GM19395 (cell line): ENCODE results near the gene SALL4.
"Not testable (repeated sequence)": the region's sequence is repeated elsewhere in the genome, so short reads cannot be mapped to it uniquely, and the experiment has no call there.

Experiments
- ATAC-seq: cut with Tn5 transposase; IDR thresholded peaks from one replicate; pipeline ENCODE4 v1.9.1; 2021; ENCODE audit warnings: mild to moderate bottlenecking, moderate library complexity; ENCODE audit not compliant: unreplicated experiment

The SALL4 gene

DNA sequence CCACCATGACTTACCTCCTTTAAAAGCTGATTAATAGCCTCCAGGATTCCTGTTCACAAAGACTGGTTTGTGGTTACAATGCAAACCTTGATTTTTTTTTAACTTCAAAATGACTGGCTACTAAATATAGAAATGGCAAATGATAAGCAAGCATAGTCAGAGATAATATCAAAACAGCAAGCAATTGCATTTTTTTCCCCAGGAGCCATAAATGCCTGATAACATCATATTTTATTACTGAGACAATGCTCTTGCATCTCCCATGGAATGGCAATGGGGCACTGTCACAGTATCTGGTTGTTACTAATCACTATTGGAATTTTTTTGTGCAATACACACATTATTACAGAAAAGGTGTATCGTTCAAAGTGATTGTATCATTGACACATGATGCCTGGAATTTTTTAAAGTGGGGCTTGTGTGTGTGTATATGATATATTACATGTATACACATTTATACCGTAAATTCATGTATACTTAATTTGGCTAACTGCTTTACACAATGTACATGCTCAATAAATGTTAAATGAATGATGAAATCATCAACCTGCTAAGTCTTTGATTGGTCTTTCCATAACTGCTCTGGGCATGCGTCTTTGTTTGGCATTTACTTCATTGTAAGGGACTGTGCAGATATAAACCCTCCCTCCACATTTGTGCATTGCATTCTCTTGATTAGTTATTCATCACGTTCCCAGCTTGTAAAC, 980 bp upstream of the SALL4 start:
- no peak for ATAC-seq

DNA sequence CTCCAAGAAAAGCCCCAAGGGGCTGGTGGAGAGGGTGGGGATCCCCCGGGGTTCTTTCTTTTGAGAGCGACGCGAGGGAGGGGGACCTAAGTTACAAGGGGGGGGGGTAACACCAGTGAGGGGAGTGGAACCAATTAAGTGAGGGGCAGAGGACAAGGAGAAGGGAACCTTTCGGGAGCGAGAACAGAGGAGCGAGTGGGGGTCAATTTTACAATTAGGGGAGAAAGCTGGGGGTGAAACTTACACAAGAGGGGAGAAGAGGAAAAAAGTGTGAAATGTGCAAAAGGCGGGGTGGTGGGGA, 548 bp downstream of the SALL4 start:
- no peak for ATAC-seq

DNA sequence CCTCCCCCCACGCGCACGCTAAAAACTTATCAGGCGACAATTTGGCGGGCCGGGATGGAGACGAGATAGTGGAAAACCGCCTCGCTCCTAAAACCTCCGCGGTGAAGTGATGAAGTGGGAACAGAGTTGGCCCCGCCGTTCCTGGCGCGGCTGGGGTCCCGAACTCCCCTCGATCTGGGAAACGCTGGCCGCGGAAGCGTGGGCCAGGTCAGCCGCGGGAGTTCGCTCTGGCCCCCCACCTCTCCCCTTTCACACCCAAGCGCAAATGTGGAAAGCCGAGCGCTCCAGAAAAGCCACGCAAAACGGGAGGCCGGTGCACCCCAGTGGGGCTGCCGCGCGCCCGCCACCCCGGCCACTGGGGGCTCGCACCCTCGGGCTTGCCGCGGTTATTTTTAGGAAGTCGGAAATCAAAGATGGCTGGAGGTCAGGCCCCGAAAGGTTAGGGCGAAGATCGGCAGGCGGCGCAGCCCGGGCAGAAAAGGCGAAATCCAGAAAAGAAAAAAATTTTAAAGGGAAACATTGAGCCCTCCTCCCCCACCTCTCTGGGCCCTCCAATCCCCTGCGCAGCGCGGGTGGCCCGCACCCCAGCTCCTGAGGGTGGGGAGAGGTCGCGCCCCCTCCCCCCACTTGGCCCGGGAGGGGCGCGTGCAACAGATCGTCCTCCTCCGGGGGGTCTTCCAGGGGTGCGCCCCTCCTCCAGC, 1.0 kb downstream of the SALL4 start:
- no peak for ATAC-seq

DNA sequence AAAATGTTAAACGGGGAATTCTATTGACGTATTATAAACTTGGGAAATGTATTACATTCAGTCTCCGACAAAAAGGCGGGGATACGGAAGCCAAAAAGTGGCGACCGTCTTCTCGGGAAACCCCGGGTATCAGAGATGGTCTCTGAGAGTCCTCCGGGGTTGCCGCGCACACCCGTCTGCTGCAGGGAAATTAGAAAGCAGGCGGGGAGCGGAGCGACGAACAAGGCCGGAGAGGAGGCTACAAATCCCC, 1.5 kb downstream of the SALL4 start:
- no peak for ATAC-seq

DNA sequence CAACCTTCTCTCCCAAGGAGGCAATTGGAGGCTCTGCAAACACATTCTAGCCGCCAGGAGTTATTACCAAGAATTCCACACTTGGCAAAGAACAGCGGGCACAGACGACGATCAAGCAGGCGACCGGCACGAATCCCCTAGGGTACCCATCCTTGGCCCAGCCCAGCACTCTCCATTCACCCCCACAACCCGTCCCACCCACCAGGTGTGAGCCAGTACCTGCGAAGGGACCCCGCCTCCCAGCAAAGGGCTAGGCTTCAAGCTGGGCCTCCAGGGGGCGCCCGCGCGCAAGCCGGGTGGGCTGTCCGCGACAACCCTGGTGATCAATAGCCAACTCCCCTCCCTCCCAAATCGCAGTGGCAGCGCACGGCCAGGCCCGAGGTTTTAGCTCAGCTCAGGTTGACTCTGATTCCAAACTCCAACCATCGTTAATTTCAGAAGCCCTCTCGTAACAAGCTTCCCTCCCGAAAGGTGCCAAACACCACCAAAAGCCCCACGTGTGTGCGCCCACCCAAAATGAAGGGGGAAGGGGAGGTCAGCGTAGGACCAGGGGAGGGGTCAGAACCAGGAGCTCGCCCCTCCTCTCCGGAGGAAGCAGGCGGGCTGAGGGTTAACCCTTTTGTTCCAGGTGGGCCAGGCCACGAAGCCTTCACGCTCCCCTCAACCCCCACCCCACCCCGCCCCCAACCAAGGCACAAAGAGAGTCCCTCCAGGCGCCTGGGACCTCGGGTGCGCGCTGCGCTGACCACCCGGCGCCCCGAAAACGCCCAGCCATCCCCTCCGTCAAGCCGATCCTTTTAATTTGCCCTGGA, 2.1 kb downstream of the SALL4 start:
- ATAC-seq = no peak

DNA sequence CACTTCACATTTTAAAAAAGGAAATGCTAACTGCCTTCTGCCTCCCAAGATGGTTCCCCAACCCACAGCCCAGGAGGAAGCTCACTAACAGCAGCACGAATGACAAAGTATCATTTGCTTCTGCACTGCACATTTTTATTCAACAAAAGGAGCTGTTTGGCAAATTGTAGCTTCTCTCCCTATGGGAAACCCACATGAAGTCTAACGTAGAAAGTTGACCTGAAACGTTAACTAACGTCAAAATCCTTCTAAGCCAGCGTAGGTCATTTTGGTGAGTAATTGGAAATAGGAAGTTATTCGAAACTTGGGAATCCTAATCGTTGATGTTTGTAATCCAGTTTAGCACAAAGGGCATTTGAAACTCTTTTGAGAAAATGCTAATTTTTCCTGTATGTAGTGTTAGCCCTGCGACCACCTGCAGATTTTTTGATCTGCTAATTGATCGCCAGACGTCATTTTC, 2.9 kb downstream of the SALL4 start:
- ATAC-seq = no peak

DNA sequence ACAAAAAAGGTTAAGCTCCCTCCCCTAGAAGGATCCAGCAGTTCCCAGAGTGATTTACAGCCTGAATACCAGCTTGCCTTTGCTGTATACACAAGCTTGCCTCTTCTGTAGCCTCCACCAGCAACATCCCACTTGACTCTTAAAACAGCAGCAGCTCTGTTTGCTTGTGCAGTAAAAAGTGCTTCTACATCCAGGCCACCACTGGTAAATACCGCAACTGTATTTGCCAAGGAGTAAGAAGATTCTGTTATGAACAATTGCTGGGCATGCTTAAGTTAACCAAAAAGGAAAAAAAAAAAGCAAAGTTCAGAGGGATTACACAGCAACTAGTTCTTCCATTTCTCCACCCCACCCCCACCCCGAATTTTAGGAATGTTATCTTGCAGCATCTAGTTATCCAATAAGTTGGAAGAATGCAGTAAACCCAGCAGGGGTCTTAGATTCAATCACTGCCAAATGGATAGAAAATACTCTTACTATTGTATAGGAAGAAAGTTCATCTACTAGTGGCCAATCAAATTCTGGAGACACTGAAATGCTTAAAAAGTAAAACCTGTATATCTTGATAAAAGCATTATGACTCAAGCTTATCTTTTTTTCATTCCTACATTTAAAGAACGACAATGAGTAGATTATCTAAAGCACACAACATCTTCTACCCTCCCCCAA, 4.8 kb downstream of the SALL4 start:
- ATAC-seq = no peak

DNA sequence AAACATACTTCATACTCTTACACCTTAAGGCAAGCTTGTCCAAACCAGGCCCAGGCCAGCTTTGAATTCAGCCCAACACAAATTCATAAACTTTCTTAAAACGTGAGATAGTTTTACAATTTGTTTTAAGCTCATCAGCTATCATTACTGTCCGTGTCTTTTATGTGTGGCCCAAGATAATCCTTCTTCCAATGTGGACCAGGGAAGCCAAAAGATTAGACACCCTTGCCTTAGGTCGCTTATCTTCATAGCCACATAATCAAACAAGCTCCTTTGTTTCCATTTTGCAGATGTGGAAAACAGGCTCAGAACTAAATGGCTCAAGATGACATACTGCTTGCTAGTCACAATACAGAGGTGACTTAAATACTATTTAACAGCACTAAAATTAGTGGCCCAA, 6.0 kb downstream of the SALL4 start:
- ATAC-seq = no peak

DNA sequence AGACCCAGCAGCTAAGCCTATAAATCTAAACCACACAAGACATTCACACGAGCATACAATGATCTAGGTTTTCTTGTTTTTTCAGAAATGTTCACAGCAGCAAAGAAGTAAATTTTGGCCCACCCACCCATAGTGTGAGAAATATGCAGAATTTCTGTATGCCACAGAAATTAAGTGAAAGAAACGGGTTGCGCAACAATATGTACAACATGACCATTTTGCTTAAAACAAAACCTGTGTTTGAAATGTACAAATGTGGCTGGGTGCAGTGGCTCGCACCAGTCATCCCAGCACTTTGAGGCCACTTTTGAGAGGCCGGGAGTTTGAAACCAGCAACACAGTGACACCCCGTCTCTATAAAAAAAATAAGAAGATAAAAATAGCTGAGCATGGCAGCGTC, 9.4 kb downstream of the SALL4 start:
- no peak for ATAC-seq

DNA sequence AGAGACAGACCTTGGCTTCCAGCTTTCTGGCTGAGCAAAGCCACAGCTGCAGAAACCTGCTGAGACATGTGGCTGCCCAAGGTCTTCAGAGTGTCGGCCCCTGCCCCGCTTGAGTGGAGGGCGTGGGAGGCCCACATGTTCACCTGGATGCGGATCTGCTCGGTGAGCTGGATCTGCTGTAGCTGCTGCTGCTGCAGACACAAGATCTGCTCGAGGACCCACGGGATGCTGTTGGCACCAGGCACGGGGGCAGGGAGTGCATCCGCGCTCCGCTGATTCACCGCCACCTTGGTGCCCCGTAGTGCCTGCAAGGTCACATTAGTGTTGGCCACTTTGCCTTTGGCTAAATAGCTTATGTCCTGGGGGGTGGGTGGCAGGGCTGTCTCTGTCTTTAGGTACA, 10.7 kb downstream of the SALL4 start:
- ATAC-seq = no peak

DNA sequence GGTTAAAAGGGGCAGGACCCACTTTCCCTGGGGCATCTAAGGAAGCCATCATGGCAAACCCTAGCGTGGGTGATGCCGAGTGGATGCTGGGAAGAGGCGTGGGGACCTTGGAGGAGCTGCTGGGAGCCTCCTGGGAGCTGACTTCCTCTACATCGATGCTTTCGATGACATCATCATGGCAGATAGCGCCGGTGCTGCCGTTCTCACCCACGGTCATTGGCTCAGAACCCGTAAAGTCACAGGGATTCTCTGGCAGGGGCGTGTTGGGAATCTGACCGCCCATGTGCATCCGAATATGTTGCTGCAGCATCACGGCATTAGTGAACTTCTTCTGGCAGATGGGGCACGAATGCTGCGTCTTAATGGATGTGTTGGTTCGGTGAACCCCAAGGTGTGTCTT, 12.1 kb downstream of the SALL4 start:
- no peak for ATAC-seq

DNA sequence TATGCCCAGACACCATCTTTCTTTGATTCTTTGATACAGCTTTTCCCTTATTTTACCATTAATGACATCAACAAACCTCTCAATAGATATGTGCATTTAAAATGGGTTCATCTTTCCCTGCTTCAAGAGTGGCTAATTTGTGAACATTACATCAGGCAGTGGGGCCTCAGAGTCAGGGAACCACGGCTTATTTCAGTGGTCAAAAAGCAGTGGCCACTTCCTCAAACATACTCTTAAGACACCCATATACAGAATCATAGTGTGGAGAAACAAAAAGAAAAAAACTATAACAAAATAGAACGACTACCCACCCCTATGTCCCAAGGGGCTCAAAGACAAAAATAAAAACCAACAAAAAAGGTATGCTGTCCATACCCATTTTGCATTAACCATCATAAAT, 12.9 kb downstream of the SALL4 start:
- ATAC-seq = no peak

DNA sequence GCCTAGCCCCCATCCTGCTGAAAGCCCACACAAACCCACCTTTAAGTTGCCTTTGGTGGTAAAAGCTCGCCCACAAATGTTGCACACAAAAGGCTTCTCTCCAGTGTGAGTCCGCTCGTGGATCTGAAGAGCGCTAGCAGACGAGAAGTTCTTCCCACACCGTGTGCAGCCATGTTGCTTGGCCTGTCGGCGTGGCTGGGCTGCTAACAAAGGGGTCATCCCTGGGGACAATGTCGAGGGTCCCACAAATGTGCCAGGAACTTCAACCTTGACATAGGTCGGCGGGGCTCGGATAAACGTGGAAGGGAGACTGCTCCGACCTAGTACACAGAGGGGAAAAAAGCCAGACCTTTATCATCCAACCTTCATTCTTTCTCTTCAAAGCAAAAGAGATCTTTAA, 13.5 kb downstream of the SALL4 start:
- ATAC-seq = no peak

DNA sequence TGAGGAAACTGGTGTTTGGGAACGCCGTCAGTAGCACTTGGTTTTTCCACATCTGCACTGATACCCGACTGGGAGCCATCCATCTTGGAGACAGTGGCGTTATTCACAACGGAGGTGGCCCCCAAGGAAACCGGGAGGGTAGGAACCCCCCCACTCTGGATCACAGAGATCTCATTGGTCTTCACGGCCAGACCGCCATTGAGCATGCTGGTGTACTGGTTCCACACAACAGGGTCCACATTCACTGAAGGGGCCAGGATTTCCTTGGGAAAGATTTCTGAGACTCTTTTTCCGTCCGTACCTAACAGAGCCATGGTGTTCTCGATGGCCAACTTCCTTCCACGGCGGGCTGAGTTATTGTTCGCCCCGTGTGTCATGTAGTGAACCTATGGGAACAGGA, 18.0 kb downstream of the SALL4 start:
- ATAC-seq = no peak

DNA sequence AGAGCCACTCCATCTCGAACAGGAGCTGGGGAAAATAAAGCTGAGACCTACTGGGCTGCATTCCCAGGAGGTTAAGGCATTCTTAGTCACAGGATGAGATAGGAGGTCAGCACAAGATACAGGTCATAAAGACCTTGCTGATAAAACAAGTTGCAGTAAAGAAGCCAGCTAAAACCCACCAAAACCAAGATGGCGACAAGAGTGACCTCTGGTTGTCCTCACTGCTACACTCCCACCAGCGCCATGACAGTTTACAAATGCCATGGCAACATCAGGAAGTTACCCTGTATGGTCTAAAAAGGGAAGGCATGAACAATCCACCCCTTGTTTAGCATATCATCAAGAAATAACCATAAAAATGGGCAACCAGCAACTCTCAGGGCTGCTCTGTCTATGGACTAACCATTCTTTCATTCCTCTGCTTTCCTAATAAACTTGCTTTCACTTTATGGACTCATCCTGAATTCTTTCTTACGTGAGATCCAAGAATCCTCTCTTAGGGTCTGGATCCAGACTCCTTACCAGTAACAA, 24.0 kb downstream of the SALL4 start:
- not testable (repeated sequence) for ATAC-seq

DNA sequence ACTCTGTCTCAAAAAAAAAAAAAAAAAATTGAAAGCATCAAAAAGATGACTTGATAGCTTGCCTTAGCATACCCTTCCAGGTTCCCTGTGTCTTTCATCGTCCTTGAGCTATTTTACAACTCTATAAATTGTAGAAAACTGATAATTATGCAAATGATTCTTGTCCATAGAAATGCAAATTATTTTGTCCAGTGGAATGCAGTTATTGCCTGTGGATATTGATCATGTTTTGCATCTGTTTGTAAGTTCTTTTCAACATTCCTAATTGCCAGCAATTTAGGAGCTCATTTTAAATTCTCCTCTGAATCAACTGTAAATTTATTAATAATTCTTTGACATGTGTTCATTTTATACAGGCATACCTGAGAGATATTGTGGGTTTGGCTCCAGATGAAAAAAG, 27.1 kb downstream of the SALL4 start:
- ATAC-seq = no peak

DNA sequence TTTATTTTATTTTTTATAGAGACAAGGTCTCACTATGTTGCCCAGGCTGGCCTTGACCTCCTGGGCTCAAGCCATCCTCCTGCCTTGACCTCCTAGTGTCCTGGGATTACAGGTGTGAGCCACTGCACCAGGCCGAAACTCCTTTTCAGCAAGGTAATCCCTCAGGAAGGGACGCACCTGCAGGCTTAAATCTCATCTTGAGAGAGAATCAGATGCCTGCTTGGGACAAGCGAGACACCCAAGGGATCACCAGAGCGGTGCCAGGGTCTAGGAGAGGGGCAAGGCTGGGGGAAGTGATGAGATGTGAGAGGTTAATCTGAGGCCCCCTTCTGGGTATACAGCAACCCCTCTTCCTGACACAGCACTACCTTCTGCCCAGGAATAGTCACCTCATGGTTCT, 30.1 kb downstream of the SALL4 start:
- no peak for ATAC-seq

DNA sequence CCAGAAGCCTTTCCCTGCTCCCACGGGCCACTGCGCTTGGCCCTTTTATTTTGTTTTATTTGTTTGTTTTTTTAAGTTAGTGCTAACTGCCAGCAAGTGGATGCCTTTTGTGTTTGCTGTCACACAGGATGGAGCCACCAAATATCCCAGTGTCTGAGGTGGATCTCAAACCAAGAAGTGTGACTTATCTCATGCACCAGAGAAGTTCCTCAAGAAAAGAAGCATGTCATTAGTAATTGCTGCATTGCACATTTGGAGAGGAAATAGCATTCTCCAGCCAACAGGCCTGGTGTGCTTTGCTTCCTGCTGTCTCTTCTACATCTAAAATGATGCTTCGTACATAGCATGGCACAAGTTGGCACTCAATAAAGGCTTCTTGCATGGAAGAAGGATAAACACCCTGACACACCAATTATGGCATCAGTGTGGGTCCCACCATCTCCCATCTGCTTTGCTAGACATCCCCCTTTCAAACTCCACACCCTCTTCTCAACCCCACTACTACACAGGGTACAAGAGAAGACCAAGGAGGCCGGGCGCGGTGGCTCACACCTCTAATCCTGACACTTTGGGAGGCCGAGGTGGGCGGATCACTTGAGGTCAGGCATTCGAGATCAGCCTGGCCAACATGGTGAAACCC, 32.2 kb downstream of the SALL4 start:
- ATAC-seq = no peak

DNA sequence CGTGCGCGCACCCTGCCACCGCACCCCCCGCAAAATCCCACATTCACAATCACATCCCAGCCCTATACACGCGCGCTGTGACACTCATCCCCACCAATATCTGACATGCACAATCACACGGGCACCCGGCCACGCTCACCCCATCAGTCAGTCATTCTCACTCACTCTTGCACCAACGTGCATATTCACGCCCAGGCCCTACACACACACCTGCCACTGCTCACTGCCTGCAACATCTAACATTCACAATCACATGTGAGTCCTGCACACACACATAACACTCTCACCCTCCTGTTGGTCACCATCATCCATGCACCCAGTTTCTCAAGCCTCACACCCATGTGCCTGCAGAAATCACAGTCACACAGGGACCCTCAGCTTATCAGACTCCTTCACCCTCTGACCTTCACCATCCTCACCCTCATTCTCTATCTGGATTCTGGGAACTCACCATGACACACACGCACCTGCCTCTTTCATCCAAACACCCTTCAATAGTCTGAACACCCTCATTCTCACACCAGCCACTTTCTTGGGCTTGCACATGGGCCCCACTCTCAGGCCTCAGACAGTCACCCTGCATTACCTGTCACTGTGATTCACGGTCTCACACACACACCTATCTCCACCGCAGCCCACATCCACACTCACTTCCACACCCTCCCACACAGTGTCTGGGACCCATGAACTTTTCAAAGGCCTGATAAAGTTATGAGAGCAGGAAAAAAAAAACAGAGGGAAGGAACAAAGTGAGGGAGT, 33.4 kb downstream of the SALL4 start:
- ATAC-seq = no peak
